ENCODE data around the gene NLGN1. TPM values are rescaled to one million over a fixed set of nuclear protein-coding genes. Genes with fewer than 3 reads are reported as not detected.

Gene NLGN1
- total and polyA plus RNA-seq, 5 donors from 2014 or later = not detected

- Mint-ChIP-seq H3K27me3 (no peaks in the 10 kb centered on the region), H3K36me3 (no peaks in the 10 kb centered on the region), H3K4me3 (no peak overlapping the region), H3K27ac (no peak overlapping the region), H3K4me1 (no peaks in the 10 kb centered on the region), H3K9me3 (peaks cover 0 to 7% (median 2%) of the 10 kb centered on the region in 7 donors)
- no peak for ATAC-seq (ENCODE audit: low read depth in 2 of 2)
- H3K9me3 ChIP-seq (ENCODE audit: control insufficient read depth in 2 of 2, low read length in 2 of 2) = no peaks in the 10 kb centered on the region
- no peaks in the 10 kb centered on the region for H3K4me1 ChIP-seq (ENCODE audit: control insufficient read depth, insufficient read depth, low read length, poor library complexity, severe bottlenecking)
- DNase-seq = no peak
- no peaks in the 10 kb centered on the region for H3K36me3 ChIP-seq (ENCODE audit: control insufficient read depth, insufficient read depth, low read length)
- no peak overlapping the region for H3K4me3 ChIP-seq (ENCODE audit: low read depth, low read length)
- no peak overlapping the region for H3K27ac ChIP-seq (ENCODE audit: insufficient read depth, low read length, poor library complexity, severe bottlenecking)
- no peaks in the 10 kb centered on the region for H3K27me3 ChIP-seq (ENCODE audit: control insufficient read depth, insufficient read depth, low read length)
Observed at GRCh38 chr3:173750095-173750494, 352.6 kb downstream of the NLGN1 start.

- Mint-ChIP-seq H3K4me1 (no peaks in the 10 kb centered on the region), H3K27me3 (no peaks in the 10 kb centered on the region), H3K9me3 (peaks cover 0 to 7% (median 2%) of the 10 kb centered on the region in 7 donors), H3K36me3 (no peaks in the 10 kb centered on the region), H3K27ac (no peak overlapping the region), H3K4me3 (no peak overlapping the region)
- Histone ChIP-seq H3K27me3 (ENCODE audit: control insufficient read depth, insufficient read depth, low read length) (no peaks in the 10 kb centered on the region), H3K9me3 (ENCODE audit: control insufficient read depth in 2 of 2, low read length in 2 of 2) (no peaks in the 10 kb centered on the region), H3K27ac (ENCODE audit: insufficient read depth, low read length, poor library complexity, severe bottlenecking) (no peak overlapping the region), H3K36me3 (ENCODE audit: control insufficient read depth, insufficient read depth, low read length) (no peaks in the 10 kb centered on the region), H3K4me1 (ENCODE audit: control insufficient read depth, insufficient read depth, low read length, poor library complexity, severe bottlenecking) (no peaks in the 10 kb centered on the region), H3K4me3 (ENCODE audit: low read depth, low read length) (no peak overlapping the region)
- ATAC-seq (ENCODE audit: low read depth in 2 of 2) = no peak
- no peak for DNase-seq
Observed at GRCh38 chr3:173750591-173750990, 353.0 kb downstream of the NLGN1 start.

- ATAC-seq (ENCODE audit: low read depth in 2 of 2) (no peak), DNase-seq (no peak)
- Mint-ChIP-seq H3K4me1 (no peaks in the 10 kb centered on the region), H3K9me3 (peaks cover 0 to 6% (median 2%) of the 10 kb centered on the region in 7 donors), H3K4me3 (no peak overlapping the region), H3K36me3 (no peaks in the 10 kb centered on the region), H3K27ac (no peak overlapping the region), H3K27me3 (no peaks in the 10 kb centered on the region)
- Histone ChIP-seq H3K27me3 (ENCODE audit: control insufficient read depth, insufficient read depth, low read length) (no peaks in the 10 kb centered on the region), H3K36me3 (ENCODE audit: control insufficient read depth, insufficient read depth, low read length) (no peaks in the 10 kb centered on the region), H3K27ac (ENCODE audit: insufficient read depth, low read length, poor library complexity, severe bottlenecking) (no peak overlapping the region), H3K9me3 (ENCODE audit: control insufficient read depth in 2 of 2, low read length in 2 of 2) (no peaks in the 10 kb centered on the region), H3K4me3 (ENCODE audit: low read depth, low read length) (no peak overlapping the region), H3K4me1 (ENCODE audit: control insufficient read depth, insufficient read depth, low read length, poor library complexity, severe bottlenecking) (no peaks in the 10 kb centered on the region)
Observed at GRCh38 chr3:173753593-173753992, 356.0 kb downstream of the NLGN1 start.

GRCh38 chr3:173755161-173755560, 357.6 kb downstream of the NLGN1 start:
- ATAC-seq (ENCODE audit: low read depth in 2 of 2) (no peak), DNase-seq (no peak)
- Histone ChIP-seq H3K27me3 (ENCODE audit: control insufficient read depth, insufficient read depth, low read length) (no peaks in the 10 kb centered on the region), H3K4me3 (ENCODE audit: low read depth, low read length) (no peak overlapping the region), H3K9me3 (ENCODE audit: control insufficient read depth in 2 of 2, low read length in 2 of 2) (no peaks in the 10 kb centered on the region), H3K27ac (ENCODE audit: insufficient read depth, low read length, poor library complexity, severe bottlenecking) (no peak overlapping the region), H3K4me1 (ENCODE audit: control insufficient read depth, insufficient read depth, low read length, poor library complexity, severe bottlenecking) (no peaks in the 10 kb centered on the region), H3K36me3 (ENCODE audit: control insufficient read depth, insufficient read depth, low read length) (no peaks in the 10 kb centered on the region)
- Mint-ChIP-seq H3K4me1 (no peaks in the 10 kb centered on the region), H3K4me3 (no peak overlapping the region), H3K27me3 (no peaks in the 10 kb centered on the region), H3K36me3 (no peaks in the 10 kb centered on the region), H3K9me3 (peaks cover 0 to 5% (median 0%) of the 10 kb centered on the region in 7 donors), H3K27ac (no peak overlapping the region)

- Mint-ChIP-seq H3K4me1 (no peaks in the 10 kb centered on the region), H3K9me3 (peaks cover 0 to 8% (median 3%) of the 10 kb centered on the region in 7 donors), H3K27ac (no peak overlapping the region), H3K4me3 (no peak overlapping the region), H3K36me3 (no peaks in the 10 kb centered on the region), H3K27me3 (no peaks in the 10 kb centered on the region)
- DNase-seq (no peak), ATAC-seq (ENCODE audit: low read depth in 2 of 2) (no peak)
- no peaks in the 10 kb centered on the region for H3K36me3 ChIP-seq (ENCODE audit: control insufficient read depth, insufficient read depth, low read length)
- no peaks in the 10 kb centered on the region for H3K4me1 ChIP-seq (ENCODE audit: control insufficient read depth, insufficient read depth, low read length, poor library complexity, severe bottlenecking)
- no peaks in the 10 kb centered on the region for H3K27me3 ChIP-seq (ENCODE audit: control insufficient read depth, insufficient read depth, low read length)
- no peaks in the 10 kb centered on the region for H3K9me3 ChIP-seq (ENCODE audit: control insufficient read depth in 2 of 2, low read length in 2 of 2)
- H3K27ac ChIP-seq (ENCODE audit: insufficient read depth, low read length, poor library complexity, severe bottlenecking) = no peak overlapping the region
- no peak overlapping the region for H3K4me3 ChIP-seq (ENCODE audit: low read depth, low read length)
Observed at GRCh38 chr3:173761161-173761560, 363.6 kb downstream of the NLGN1 start.

GRCh38 chr3:173762501-173762900, 365.0 kb downstream of the NLGN1 start:
- no peaks in the 10 kb centered on the region for H3K27me3 ChIP-seq (ENCODE audit: control insufficient read depth, insufficient read depth, low read length)
- peaks cover 0 to 12% (median 3%) of the 10 kb centered on the region in 7 donors for H3K9me3 Mint-ChIP-seq
- no peaks in the 10 kb centered on the region for H3K4me1 ChIP-seq (ENCODE audit: control insufficient read depth, insufficient read depth, low read length, poor library complexity, severe bottlenecking)
- DNase-seq (no peak), ATAC-seq (ENCODE audit: low read depth in 2 of 2) (no peak)
- no peaks in the 10 kb centered on the region for H3K36me3 Mint-ChIP-seq
- H3K27ac ChIP-seq (ENCODE audit: insufficient read depth, low read length, poor library complexity, severe bottlenecking) = no peak overlapping the region
- H3K27ac Mint-ChIP-seq = no peak overlapping the region
- no peaks in the 10 kb centered on the region for H3K9me3 ChIP-seq (ENCODE audit: control insufficient read depth in 2 of 2, low read length in 2 of 2)
- no peak overlapping the region for H3K4me3 ChIP-seq (ENCODE audit: low read depth, low read length)
- H3K4me1 Mint-ChIP-seq = no peaks in the 10 kb centered on the region
- H3K36me3 ChIP-seq (ENCODE audit: control insufficient read depth, insufficient read depth, low read length) = no peaks in the 10 kb centered on the region
- no peaks in the 10 kb centered on the region for H3K27me3 Mint-ChIP-seq
- H3K4me3 Mint-ChIP-seq = no peak overlapping the region

- Histone ChIP-seq H3K9me3 (ENCODE audit: control insufficient read depth in 2 of 2, low read length in 2 of 2) (no peaks in the 10 kb centered on the region), H3K4me3 (ENCODE audit: low read depth, low read length) (no peak overlapping the region), H3K36me3 (ENCODE audit: control insufficient read depth, insufficient read depth, low read length) (no peaks in the 10 kb centered on the region), H3K27ac (ENCODE audit: insufficient read depth, low read length, poor library complexity, severe bottlenecking) (no peak overlapping the region), H3K4me1 (ENCODE audit: control insufficient read depth, insufficient read depth, low read length, poor library complexity, severe bottlenecking) (no peaks in the 10 kb centered on the region), H3K27me3 (ENCODE audit: control insufficient read depth, insufficient read depth, low read length) (no peaks in the 10 kb centered on the region)
- Mint-ChIP-seq H3K4me1 (peaks cover 0 to 4% (median 0%) of the 10 kb centered on the region in 4 donors), H3K36me3 (no peaks in the 10 kb centered on the region), H3K27ac (no peak overlapping the region), H3K4me3 (no peak overlapping the region), H3K27me3 (no peaks in the 10 kb centered on the region), H3K9me3 (peaks cover 1 to 8% (median 4%) of the 10 kb centered on the region in 7 donors)
- no peak for ATAC-seq (ENCODE audit: low read depth in 2 of 2)
- no peak for DNase-seq
Observed at GRCh38 chr3:173770011-173770410, 372.5 kb downstream of the NLGN1 start.

- no peak for DNase-seq
- Mint-ChIP-seq H3K4me1 (peaks cover 0 to 4% (median 0%) of the 10 kb centered on the region in 4 donors), H3K27me3 (no peaks in the 10 kb centered on the region)
Observed at GRCh38 chr3:173770796-173771573, 373.4 kb downstream of the NLGN1 start.

More at GRCh38 chr3:173770796-173771573, 373.4 kb downstream of the NLGN1 start:
- no peaks in the 10 kb centered on the region for H3K27me3 ChIP-seq (ENCODE audit: control insufficient read depth, insufficient read depth, low read length)
- no peak overlapping the region for H3K4me3 ChIP-seq (ENCODE audit: low read depth, low read length)
- H3K4me3 Mint-ChIP-seq = no peak overlapping the region
- H3K36me3 ChIP-seq (ENCODE audit: control insufficient read depth, insufficient read depth, low read length) = no peaks in the 10 kb centered on the region
- no peak overlapping the region for H3K27ac ChIP-seq (ENCODE audit: insufficient read depth, low read length, poor library complexity, severe bottlenecking)
- H3K9me3 Mint-ChIP-seq = peaks cover 1 to 7% (median 3%) of the 10 kb centered on the region in 7 donors
- H3K4me1 ChIP-seq (ENCODE audit: control insufficient read depth, insufficient read depth, low read length, poor library complexity, severe bottlenecking) = no peaks in the 10 kb centered on the region
- H3K27ac Mint-ChIP-seq = no peak overlapping the region
- H3K9me3 ChIP-seq (ENCODE audit: control insufficient read depth in 2 of 2, low read length in 2 of 2) = no peaks in the 10 kb centered on the region
- no peaks in the 10 kb centered on the region for H3K36me3 Mint-ChIP-seq
- no peak for ATAC-seq (ENCODE audit: low read depth in 2 of 2)

Measured in CD4-positive, CD25-positive, alpha-beta regulatory T cell (primary cell).